ENCODE measurements around the gene DNM2. TPM values are rescaled to one million over a fixed set of nuclear protein-coding genes. Genes with fewer than 3 reads are reported as not detected.

DNM2 gene
- total RNA-seq, 6 experiments from 2014 or later, result 54.0 to 86.9 (median 68.3) TPM

GRCh38 chr19:10861103-10861651 is 143.3 kb downstream of the DNM2 start:
- H3K9me3 ChIP-seq, result no peaks in the 10 kb centered on the region
- ATAC-seq, result peak; percentile 22 to 58 (median 46)
- H3K4me3 ChIP-seq, result no peak overlapping the region
- intact Hi-C loops (cut with DNase I), result loop anchor here in 1 of 2 donors (10.0 kb wide), 1 partner anchor 96 kb away; no protein-coding TSS in a partner anchor
- WGBS (ENCODE audit: insufficient coverage, low coverage, low lambda C conversion rate, missing lambda C conversion rate), result 61% methylated on average over 5 of the region's 7 CpGs
- peak; percentile 22 to 36 (median 26) for TF ChIP-seq CTCF (IDR thresholded peaks at IDR 0.05)
- TF ChIP-seq POLR2A (IDR thresholded peaks at IDR 0.05), result no peak
- no peaks in the 10 kb centered on the region for H3K27me3 ChIP-seq
- no peak overlapping the region for H3K27ac ChIP-seq
- DNase-seq, result no peak
- H3K36me3 ChIP-seq, result no peaks in the 10 kb centered on the region
- H3K4me1 ChIP-seq, result peaks cover 0 to 5% (median 0%) of the 10 kb centered on the region in 4 donors

- WGBS (ENCODE audit: insufficient coverage, low coverage, low lambda C conversion rate, missing lambda C conversion rate), result 93% methylated on average over 3 of the region's 6 CpGs
- H3K27ac ChIP-seq, result no peak overlapping the region
- intact Hi-C loops (cut with DNase I), result loop anchor here in 1 of 2 donors (10.0 kb wide), 1 partner anchor 98 kb away; no protein-coding TSS in a partner anchor
These were observed 144.8 kb downstream of the DNM2 start for GRCh38 chr19:10862561-10863106.

GRCh38 chr19:10863107-10863717 is 145.3 kb downstream of the DNM2 start:
- Histone ChIP-seq H3K27me3 (no peaks in the 10 kb centered on the region), H3K4me1 (peaks cover 0 to 5% (median 0%) of the 10 kb centered on the region in 4 donors), H3K36me3 (no peaks in the 10 kb centered on the region), H3K4me3 (no peak overlapping the region), H3K27ac (no peak overlapping the region), H3K9me3 (no peaks in the 10 kb centered on the region)
- ATAC-seq (no peak), DNase-seq (no peak)
- intact Hi-C loops (cut with DNase I), result loop anchor here in 1 of 2 donors (10.0 kb wide), 1 partner anchor 98 kb away; no protein-coding TSS in a partner anchor
- WGBS (ENCODE audit: insufficient coverage, low coverage, low lambda C conversion rate, missing lambda C conversion rate), result 76% methylated on average over 11 of the region's 18 CpGs
- TF ChIP-seq POLR2A (IDR thresholded peaks at IDR 0.05), result no peak
- TF ChIP-seq CTCF (IDR thresholded peaks at IDR 0.05), result no peak

More at GRCh38 chr19:10862561-10863106, 144.8 kb downstream of the DNM2 start:
- Histone ChIP-seq H3K4me3 (no peak overlapping the region), H3K36me3 (no peaks in the 10 kb centered on the region), H3K4me1 (peaks cover 0 to 5% (median 0%) of the 10 kb centered on the region in 4 donors), H3K9me3 (no peaks in the 10 kb centered on the region), H3K27me3 (no peaks in the 10 kb centered on the region)
- no peak for DNase-seq
- TF ChIP-seq POLR2A (IDR thresholded peaks at IDR 0.05), result no peak
- no peak for TF ChIP-seq CTCF (IDR thresholded peaks at IDR 0.05)
- ATAC-seq, result no peak

GRCh38 chr19:10864538-10864899 is 146.6 kb downstream of the DNM2 start:
- ATAC-seq (peak; percentile 81 to 90 (median 87)), DNase-seq (peak; percentile 83 to 86 (median 84))
- no peaks in the 10 kb centered on the region for H3K27me3 ChIP-seq
- TF ChIP-seq CTCF (IDR thresholded peaks at IDR 0.05), result peak; percentile 76 to 89 (median 88)
- no peak for TF ChIP-seq POLR2A (IDR thresholded peaks at IDR 0.05)
- WGBS (ENCODE audit: insufficient coverage, low coverage, low lambda C conversion rate, missing lambda C conversion rate), result 8% methylated on average over 6 of the region's 6 CpGs
- H3K4me1 ChIP-seq, result peaks cover 0 to 5% (median 0%) of the 10 kb centered on the region in 4 donors
- H3K27ac ChIP-seq, result no peak overlapping the region
- H3K9me3 ChIP-seq, result no peaks in the 10 kb centered on the region
- H3K36me3 ChIP-seq, result no peaks in the 10 kb centered on the region
- intact Hi-C loops (cut with DNase I), result loop anchor here in 1 of 2 donors (10.0 kb wide), 1 partner anchor 100 kb away; no protein-coding TSS in a partner anchor
- H3K4me3 ChIP-seq, result no peak overlapping the region
